HuH-7 (cell line): ENCODE measurements around the gene TINAG.
"Not testable (repeated sequence)": the region's sequence is repeated elsewhere in the genome, so short reads cannot be mapped to it uniquely, and the experiment has no call there.

Experiments
- DNase-seq: peaks from one replicate; pipeline ENCODE4 v3.0.0; 2011; ENCODE audit warnings: low spot score

Gene TINAG

DNA sequence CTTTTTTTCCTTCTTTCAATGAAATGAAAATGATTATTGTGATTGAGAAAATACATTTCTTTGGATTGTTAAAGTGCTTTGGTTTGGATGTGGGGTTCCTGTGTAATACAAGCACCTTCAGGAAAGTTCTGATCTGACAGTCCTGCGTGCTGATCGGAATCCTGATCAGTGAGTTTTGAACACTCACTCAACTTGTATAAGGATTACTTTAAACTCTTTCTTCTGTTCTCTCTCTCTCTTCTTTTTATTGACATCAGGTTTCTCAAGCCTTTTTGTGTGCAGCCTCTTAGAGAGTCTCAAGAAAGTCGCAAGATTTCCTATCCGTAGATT lies 710 bp downstream of the TINAG start:
- no peak for DNase-seq

DNA sequence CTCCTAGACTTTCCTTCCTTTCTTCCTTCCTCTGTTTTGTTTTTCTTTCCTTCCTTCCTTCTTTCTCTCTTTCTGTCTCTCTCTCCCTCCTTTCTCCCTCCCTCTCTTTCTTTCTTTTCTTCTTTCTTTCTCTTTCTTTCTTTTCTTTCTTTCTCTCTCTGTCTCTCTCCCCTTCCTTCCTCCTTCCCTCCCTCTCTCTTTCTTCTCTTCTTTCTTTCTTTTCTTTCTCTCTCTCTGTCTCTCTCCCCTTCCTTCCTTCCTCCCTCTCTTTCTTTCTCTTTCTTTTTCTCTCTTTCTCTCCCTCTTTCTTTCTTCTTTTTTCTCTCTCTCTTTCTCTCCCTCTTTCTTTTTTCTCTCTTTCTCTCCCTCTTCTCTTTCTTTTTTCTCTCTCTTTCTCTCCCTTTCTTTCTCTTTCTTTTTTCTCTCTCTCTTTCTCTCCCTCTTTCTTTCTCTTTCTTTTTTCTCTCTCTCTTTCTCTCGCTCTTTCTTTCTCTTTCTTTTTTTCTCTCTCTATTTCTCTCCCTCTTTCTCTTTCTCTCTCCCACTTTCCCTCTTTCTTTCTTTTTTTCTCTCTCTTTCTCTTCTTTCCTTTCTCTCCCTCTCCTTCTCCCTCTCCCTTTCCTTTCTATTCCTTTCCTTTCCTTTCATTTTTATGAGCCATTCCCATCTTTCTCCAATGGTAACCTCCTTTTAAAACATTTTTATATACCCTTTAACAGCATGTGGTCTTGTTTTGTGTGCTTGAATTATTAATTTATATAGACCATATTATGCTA lies 2.3 kb downstream of the TINAG start:
- DNase-seq: no peak

DNA sequence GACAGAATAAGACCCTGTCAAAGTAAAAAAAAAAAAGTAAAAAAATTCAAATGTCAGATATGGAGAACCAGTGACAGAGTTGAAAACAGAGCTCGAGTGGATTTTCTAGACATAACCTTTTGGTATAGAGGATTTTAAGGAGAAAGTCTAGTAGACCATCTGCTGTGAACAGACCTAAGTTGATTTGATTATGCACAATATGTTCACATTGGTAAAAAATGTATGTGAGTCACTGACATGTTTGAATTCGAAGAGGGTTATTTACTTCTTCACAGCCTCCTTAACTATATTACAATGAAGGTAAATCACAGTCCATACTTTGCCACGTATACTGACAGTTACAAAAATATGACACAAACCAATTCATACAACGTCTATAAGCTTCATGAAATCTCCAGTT lies 7.4 kb downstream of the TINAG start:
- no peak for DNase-seq

DNA sequence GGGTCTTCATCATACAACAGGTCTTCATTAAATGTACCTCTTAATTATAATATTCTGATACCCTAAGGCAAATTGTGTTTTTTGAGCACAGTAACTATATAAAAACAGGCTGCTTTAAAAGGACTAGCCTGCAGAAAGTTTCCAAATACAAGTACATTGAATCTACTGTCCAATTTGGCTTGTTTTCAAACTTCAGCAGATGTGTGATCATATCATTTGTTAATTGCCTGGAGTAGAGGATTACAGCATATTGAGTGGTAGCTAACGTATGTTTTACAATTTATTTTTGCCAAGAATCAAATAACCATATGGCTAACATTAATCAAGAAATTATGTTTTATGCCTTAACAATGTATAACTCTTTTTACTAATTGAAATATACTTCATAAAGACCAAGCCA lies 12.6 kb downstream of the TINAG start:
- DNase-seq: no peak

DNA sequence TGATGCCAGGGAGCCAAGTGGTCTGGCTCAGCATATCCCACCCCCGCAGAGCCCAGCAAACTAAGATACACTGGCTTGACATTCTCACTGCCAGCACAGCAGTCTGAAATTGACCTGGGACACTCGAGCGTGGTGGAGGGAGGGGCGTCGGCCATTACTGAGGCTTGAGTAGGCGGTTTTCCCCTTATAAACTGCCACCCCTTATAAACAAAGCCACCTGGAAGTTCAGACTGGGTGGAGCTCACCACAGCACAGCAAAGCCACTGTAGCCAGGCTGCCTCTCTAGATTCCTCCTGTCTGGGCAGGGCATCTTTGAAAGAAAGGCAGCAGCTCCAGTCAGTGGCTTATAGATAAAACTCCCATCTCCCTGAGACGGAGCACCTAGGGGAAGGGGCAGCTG lies 19.4 kb downstream of the TINAG start:
- no peak for DNase-seq

DNA sequence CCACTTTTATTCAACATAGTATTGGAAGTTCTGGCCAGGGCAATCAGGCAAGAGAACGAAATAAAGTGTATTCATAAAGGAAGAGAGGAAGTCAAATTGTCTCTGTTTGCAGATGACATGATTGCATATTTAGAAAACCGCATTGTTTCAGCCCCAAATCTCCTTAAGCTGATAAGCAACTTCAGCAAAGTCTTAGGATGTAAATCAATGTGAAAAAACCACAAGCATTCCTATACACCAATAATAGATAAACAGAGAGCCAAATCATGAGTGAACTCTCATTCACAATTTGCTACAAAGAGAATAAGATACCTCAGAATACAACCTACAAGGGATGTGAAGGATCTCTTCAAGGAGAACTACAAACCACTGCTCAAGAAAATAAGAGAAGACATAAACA lies 23.3 kb downstream of the TINAG start:
- not testable (repeated sequence) for DNase-seq

DNA sequence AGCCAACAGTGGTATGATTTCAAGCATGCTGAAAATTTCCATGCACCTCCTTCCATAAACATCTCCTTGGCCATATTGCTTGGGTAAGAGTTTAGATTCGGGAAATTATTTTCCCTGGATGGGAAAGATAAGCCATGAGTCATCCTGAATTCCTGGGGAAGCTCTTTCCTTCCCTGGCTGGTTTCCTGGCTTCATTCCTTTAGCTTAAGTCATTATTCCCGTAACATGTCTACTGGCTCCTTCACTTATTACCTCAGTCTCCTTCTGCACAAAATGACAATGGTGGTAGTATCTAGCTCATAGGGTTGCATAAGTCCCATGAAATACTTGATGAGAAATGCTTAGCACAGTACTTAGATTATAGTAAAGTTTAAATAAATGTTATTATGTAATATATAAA lies 27.6 kb downstream of the TINAG start:
- DNase-seq: no peak

DNA sequence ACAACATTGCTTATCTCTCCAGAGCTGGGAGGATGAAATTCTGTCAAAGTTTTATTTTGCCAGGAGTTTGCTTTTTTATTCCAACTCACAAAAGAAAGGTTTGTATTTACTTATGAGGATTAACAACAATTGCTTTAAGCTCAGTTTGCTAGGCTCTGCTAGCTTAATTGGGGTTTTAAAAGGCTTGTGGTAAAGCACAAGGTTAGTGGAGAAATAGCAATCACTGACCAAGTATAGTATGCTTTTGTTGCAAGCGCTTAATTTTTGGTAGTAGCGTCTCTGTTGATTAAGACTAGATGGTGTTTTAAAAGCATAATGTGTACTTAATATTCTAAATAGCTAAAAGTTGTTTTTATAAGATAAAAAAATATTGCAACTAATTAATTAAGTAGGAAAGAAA lies 45.7 kb downstream of the TINAG start:
- DNase-seq: no peak

DNA sequence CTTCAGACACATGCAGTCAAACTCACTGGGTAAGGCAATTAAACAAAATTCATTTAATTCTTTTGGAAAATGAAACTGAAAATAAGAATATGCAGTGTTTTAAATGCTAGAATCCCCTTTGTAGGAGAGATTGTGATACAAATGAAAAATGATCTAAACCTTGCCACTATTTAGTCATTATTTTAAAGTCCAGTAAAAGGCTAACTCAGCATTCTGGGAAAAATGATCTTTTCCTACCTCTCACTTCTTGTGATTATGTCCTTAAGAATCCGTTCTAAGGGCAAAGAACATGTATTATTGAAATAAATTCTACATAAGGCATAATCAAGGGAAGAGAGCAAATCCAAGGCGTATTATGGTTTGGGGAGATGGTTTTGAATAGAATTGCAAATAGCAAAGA lies 46.4 kb downstream of the TINAG start:
- no peak for DNase-seq

DNA sequence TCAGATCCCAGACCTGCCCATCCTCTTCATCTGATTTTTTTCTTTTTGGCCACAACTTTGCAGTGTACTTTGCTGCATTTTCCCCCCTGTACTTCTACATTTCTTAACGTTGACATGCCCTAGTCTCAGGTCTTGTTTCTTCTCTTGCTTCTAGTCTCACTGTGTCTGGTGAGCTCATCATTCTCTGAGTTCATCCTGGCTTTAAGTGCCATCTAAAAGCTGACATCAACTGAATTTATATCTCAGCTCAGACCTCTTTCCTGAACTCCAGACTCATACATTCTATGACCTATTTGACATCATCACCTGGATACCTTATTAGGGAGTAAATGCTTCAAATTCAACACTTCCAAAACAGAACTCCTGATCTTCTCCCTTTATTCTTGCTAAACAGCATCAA lies 48.9 kb downstream of the TINAG start:
- no peak for DNase-seq

DNA sequence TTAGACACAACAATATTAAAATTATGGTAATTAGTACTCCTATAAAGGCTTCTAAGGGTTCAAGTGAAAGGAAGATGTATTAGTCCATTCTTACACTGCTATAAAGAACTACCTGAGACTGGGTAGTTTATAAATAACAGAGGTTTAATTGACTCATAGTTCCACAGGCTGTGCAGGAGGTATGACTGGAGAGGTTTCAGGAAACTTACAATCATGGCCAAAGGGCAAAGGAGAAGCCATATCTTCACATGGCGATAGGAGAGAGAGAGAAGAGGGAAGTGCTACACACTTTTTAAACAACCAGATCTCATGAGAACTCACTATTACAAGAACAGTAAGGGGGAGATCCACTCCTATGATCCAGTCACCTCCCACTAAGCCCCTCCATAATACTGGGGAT lies 52.9 kb downstream of the TINAG start:
- no peak for DNase-seq

DNA sequence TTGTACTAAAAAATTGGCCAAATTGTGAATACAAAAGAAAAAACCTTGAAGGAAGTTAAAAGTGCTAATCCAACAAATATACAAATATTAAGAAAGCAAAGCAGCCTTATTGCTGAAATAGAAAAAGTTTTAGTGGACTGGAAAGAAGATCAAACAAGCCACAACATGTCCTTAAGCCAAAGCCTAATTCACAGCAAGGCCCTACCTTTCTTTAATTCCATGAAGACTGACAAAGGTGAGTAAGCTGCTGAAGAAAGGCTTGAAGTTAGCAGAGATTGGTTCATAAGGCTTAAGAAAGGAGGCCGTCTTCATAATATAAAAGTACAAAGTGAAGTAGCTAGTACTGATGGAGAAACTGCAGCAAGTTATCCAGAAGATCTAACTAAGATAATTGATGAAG lies 53.5 kb downstream of the TINAG start:
- DNase-seq: no peak

DNA sequence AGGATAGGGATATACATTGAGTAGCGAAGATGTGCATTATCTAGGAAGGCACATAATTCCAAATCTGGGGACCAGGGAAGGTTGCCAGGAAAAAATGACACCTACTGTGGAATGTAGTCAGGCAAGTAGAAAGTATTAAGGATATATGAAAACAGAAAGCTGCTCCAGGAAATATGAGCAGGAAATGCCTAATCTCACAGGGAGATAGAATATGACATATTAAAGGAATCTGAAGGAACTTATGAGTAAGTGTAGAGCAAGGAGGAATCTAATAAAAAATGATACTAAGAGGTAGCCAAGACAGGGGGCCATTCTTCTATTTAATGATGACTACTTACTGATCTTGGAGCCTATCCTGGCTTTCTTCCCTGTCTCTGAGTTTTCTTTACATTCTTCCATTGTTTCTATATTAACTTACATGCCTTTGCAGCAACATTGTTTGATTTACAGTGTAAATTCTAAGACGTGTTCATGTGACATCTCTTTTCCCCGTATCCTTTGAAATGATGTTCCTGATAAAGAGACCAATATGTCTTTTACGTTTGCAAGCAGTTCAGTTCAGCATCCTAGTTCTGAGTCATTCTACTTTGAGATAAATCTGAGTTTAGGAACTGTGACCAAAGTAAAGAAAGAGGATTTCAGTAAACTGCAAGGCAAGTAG lies 58.6 kb downstream of the TINAG start:
- no peak for DNase-seq

DNA sequence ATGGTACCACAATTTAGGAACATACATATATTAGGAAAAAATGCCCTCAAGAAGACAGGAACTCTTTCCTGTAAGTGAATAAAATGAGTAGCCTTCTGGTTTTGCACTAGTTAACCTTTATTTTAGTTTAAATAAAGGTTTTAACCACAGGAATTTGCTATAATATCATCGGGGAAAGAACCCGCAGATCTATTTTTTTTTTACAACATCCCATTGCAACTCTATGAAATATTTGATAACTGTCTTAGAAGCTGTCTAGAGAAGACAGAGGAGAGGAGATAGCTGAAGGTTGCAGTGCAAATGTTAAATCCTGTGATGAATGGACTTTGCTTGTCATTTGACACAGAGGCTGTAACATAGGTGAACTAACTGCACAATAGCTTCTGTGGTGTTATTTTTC lies 69.5 kb downstream of the TINAG start:
- DNase-seq: no peak

DNA sequence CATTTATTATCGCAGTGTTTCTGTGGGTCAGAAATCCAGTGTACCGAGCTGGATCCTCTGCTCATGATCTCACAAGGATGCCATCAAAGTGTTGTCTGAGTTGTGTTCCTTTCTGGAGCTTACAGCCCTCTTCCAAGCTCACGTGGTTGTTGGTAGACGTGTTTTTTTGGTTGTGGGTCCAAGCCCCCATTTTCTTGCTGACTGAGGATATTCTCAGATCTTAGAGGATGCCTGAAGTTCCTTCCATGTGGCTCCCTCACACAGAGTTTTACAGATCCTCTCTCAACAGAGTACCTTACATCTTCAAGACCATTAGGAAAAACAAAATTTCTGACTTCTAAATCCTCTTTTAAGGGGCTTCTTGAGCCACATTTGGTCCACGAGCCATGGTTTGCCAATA lies 78.1 kb downstream of the TINAG start:
- no peak for DNase-seq

DNA sequence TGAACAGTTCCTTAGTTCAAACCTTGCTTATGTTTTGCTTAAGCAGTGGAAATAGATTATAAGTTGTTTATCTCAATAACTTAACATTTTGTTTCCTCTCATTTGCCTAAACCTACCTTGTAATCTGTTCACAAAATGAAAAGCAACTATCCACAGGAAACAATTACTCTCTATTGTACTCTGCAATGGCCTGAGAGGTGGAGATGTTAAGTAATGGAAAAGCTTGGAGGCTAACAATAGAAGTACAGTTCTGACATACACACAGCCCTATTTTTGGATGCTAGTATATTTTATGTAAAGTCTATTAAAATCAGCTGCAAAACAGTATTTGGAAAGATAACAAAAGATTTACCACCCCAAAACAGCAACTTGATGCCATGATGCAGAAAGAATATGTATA lies 82.1 kb downstream of the TINAG start:
- DNase-seq: no peak

DNA sequence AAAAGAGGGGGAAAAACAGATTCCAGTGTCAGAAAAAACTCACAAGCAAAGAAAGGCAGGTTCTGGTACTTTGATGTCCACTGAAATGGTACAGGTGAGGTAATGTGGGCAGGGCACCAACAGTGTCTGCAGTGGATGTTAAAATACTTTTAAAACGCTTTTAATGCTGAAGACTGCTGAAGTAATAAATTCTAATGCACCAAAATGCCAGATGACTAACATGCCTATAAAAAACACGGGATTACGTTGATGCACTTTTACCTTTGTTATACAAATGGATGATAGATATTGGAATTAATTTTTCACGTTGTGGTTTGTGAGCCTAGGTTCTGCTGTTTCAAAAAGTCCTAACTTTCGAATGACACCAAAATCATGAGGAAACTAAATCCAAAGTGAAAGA lies 83.3 kb downstream of the TINAG start:
- DNase-seq: no peak

DNA sequence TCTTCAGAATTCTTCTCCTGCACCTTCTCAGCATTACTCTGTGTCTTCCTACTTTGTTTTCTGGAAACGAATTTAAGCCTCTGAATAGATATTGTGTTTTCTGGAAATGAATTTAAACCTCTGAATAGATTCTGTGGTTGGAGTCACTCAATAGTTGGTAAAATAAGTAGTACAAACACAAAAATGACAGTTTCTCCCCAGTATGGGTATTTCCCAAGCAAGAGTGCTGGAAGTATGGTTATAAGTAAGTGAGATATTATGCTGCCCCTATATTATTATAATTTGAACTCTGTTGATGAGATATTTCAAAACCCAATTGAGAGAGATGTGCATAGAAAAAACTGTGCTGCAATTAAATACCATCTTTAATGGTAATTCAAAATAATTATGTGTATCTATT lies 94.9 kb downstream of the TINAG start:
- DNase-seq: no peak

DNA sequence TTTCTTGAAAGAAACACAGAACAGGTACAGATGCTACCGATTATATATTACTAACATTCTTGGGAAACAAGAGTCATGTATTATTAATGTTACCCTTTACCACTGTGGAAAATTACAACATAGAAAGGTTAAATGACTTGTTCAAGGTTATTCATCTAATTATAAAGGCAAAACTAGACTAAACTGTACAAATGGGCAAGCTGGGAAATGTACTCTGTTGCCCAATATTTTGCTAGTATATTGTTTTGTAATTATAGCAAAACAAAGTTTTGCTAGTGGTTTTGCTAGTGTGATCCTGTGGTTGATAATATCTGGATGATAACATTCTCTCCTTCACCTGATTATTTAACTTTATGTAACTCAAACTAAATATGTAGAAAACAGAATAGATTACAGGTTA lies 96.5 kb downstream of the TINAG start:
- no peak for DNase-seq

DNA sequence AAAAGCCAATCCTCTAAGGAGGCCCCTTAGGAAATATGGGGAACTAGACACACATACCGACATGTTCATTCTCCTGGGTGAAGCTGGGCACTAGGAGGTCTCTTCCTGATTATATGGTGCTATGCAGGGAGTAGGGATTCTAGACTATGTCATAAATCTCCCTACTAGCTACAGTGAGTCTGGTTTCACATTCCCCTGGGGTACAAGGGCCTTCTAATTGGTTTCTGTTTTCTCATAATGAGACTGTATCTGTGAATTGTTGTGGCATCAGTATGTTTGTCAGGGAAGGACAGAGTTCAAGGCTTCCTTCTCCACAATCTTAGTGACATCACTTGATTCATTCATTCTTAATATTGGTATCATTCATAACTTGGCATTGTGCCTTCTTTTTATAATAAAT lies 103.5 kb downstream of the TINAG start:
- DNase-seq: no peak

DNA sequence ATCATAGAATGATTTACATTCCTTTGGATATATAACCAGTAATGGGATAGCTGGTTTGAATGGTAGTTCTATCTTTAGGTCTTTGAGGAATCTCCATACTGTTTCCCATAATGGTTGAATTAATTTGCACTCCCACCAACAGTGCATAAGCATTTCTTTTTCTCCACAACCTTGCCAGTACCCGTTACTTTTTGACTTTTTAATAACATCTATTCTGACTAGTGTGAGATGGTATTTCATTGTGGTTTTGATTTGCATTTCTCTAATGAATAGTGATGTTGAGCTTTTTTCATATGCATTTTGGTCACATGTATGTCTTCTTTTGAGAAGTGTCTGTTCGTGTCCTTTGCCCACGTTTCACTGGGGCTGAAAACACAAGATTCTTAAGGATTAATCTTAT lies 107.3 kb downstream of the TINAG start:
- no peak for DNase-seq

DNA sequence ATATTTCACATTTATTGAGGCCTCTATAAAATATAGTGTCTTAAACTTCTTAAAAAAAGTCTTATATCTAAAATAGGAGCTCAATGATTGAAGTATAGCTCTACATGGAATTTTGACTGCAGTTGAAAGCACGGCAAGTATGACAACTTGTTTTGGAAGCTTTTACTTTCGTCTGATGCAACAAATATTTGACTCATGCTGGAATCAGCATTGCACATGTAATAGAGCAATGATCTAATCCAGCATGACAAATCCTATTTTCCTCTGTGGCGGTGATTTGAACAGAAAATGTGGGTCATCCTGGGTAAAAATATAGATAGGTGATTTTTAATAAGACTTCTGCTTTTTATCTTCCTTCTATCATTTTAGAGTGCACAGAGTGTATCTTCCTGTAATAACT lies 111.6 kb downstream of the TINAG start:
- no peak for DNase-seq

DNA sequence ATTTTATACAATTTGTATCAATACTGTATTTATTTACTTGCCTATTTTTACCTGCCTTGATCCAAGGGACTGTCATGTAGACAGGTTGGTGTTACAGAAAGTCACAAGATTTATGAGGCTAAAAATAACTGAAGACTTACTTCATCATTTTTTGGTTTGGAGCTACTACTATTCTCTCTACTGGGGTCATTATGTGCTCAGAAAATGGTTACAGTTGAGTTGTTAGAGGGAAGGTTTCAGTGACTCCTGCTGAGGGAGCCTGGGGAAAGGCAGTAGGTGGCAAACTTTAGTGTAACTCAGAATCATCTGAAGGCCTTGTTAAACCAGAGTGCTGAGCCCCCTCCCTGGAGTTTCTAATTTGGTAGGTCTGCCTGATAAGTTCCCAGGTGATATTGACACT lies 118.8 kb downstream of the TINAG start:
- no peak for DNase-seq

DNA sequence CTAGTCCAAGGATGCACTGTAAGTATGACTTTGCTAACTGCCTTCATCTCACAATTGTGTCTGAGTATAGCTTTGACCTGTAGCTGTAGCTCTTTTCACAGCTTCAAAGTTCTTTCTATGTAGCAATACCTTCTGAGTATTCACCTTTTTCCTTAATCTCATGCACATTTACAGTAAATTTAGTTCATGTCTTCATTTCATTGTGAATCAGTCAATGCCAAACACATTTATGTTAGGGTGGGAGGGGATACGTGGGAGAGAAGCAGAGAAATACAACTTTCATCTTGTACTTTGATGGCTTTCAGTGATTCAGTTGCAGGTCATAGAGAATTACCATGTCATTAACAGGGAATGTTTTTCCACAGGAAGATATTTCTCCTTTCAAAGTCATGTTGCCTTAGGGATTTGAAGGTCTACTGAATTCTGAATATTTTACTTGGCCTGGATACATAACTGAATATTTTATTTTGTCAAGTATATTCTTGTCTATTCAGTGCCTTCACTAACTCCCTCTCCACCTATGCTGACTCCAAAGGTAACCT lies 119.2 kb downstream of the TINAG start:
- DNase-seq: no peak
